ENCODE results near the gene TBRG4.
A peak's percentile ranks its signal among the peaks of the same experiment; 100 is the strongest.

The TBRG4 gene

DNA sequence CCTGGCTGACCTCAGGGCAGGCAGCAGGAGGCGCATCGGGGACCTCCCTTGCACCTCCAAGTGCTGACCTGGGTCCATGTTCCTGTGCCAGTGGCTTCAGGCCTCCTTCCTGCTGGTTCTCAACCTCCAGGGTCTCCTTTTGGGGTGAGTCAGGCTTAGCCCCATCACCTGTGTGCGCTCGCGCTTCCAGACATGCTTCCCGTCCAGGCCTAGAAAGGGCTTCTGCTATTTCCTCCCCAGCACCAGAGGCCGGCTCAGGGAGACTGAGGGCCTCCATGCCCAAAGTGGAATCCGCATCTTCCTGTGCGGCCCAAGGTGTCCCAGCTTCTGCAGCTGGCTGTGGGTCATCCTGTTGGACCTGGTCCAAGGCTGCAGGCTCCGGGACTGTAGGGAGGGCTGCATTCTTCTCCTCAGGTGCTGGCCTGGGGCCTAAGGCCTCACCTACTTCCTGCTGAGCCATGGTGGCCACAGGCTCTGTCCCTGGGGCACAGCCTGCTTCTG lies 28.6 kb downstream of the TBRG4 start:
- Histone ChIP-seq H3K36me3 (peaks cover 3 to 48% (median 5%) of the 10 kb centered on the region in 3 donors), H3K27me3 (no peaks in the 10 kb centered on the region), H3K27ac (no peak overlapping the region), H3K4me3 (no peak overlapping the region), H3K4me1 (peaks cover 0 to 3% (median under 1%) of the 10 kb centered on the region in 4 donors), H3K9me3 (no peaks in the 10 kb centered on the region)
- DNase-seq: peak in 1 of 2 donors; percentile 48
- TF ChIP-seq, protein P1, sequence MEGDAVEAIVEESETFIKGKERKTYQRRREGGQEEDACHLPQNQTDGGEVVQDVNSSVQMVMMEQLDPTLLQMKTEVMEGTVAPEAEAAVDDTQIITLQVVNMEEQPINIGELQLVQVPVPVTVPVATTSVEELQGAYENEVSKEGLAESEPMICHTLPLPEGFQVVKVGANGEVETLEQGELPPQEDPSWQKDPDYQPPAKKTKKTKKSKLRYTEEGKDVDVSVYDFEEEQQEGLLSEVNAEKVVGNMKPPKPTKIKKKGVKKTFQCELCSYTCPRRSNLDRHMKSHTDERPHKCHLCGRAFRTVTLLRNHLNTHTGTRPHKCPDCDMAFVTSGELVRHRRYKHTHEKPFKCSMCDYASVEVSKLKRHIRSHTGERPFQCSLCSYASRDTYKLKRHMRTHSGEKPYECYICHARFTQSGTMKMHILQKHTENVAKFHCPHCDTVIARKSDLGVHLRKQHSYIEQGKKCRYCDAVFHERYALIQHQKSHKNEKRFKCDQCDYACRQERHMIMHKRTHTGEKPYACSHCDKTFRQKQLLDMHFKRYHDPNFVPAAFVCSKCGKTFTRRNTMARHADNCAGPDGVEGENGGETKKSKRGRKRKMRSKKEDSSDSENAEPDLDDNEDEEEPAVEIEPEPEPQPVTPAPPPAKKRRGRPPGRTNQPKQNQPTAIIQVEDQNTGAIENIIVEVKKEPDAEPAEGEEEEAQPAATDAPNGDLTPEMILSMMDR (IDR thresholded peaks at IDR 0.05): no peak
- intact Hi-C loops (cut with DNase I; ENCODE audit: low total_unique reads): no loop called here

DNA sequence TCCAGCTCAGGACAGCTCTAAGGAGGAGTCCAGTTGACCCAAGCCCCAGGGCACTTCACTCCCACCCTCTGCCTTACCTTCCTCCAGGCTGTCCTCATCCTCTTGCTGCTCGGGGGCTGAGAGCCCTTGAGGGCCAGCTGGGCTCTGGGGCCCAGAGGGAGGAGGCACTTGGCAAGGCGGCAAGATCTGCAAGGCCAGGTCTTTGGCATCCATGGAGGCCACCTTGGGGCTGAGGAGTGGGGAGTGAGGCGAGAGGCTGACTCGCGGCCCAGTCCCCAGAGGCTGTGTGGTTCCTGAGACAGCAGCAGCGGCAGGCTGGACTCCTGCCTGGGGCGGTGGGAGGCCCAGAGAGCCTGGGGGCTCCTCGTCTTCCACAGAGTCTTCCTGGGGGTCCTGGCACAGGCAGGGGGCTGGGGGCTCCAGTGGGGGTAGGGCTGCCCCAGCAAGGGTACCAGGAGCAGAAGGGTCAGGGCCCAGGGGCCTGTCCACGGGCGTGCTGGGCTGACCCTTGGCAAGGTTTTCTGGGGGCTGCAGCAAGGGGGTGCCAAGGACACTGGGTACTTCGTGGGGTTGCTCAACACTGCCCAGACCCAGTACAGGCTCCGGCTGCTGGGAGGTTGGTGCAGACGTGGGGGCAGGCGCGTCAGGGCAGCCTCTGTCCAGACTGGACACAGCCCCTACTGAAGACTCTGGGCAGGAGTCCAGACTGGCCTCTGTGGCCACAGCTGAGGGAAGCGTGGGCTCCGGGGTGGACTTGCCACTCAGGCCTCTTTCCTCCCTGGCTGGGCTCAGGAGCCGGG lies 29.3 kb downstream of the TBRG4 start:
- Histone ChIP-seq H3K36me3 (peaks cover 9 to 55% (median 11%) of the 10 kb centered on the region in 3 donors), H3K27me3 (no peaks in the 10 kb centered on the region), H3K4me1 (no peaks in the 10 kb centered on the region), H3K9me3 (no peaks in the 10 kb centered on the region), H3K4me3 (no peak overlapping the region), H3K27ac (no peak overlapping the region)
- peak in 1 of 2 donors; percentile 63 for DNase-seq
- TF ChIP-seq, protein P1 (IDR thresholded peaks at IDR 0.05): no peak
- intact Hi-C loops (cut with DNase I; ENCODE audit: low total_unique reads): no loop called here

DNA sequence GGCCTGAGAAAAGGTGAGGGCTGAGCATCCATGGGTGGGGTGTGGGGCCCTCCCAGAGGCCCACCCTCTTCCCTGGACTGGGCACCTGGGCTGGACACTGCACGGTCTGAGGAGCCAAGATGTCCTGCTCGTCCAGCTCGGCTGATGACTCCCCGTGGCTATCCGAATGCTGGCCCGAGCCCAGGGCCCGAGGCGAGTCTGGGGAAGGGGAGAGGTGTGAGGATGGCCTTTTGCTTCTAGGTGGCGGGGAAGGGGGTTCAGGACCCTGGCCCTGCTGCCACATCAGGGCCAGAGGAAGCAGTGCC lies 29.9 kb downstream of the TBRG4 start:
- TF ChIP-seq, protein P1 (IDR thresholded peaks at IDR 0.05): no peak
- Histone ChIP-seq H3K9me3 (no peaks in the 10 kb centered on the region), H3K4me1 (no peaks in the 10 kb centered on the region), H3K27me3 (no peaks in the 10 kb centered on the region), H3K36me3 (peaks cover 11 to 61% (median 16%) of the 10 kb centered on the region in 3 donors), H3K27ac (no peak overlapping the region), H3K4me3 (no peak overlapping the region)
- peak in 1 of 2 donors; percentile 55 for DNase-seq
- intact Hi-C loops (cut with DNase I; ENCODE audit: low total_unique reads): no loop called here

DNA sequence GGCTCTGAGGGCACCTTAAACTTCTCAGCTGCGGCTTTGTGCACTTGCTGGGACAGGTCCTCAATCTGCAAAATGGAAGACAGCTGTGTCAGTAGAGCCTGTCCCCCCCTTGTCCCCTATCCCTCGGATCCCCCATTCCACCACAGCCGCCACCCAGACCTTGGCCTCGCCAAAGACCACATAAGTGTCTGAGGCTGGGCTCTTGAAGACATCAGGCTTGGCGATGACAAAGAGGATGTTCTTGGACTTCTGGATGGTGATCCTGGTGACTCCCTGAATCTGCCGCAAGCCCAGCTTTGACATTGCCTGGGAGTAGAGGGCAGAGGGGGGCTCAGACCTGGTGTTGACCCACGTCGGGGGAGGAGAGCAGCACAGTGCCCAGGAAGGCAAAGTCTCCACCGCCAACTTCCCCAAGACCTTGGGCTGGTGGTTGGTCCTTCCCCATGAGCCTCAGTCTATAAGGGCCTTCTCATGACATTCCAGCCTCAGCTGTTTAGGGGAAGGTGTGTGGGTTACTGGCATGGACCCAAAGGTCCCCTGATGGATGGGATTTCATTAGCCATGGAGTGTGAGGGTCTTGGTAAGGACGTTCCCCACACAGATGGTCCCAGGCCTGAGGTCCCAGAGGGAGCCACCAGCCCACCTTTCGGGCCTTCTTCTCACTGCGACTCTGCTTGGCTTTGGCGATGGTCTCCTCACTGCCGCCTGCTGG lies 30.4 kb downstream of the TBRG4 start:
- Histone ChIP-seq H3K4me1 (no peaks in the 10 kb centered on the region), H3K27ac (no peak overlapping the region), H3K36me3 (peaks cover 12 to 64% (median 21%) of the 10 kb centered on the region in 3 donors), H3K27me3 (no peaks in the 10 kb centered on the region), H3K4me3 (no peak overlapping the region), H3K9me3 (no peaks in the 10 kb centered on the region)
- intact Hi-C loops (cut with DNase I; ENCODE audit: low total_unique reads): no loop called here
- TF ChIP-seq, protein P1 (IDR thresholded peaks at IDR 0.05): no peak
- DNase-seq: peak in 1 of 2 donors; percentile 60

DNA sequence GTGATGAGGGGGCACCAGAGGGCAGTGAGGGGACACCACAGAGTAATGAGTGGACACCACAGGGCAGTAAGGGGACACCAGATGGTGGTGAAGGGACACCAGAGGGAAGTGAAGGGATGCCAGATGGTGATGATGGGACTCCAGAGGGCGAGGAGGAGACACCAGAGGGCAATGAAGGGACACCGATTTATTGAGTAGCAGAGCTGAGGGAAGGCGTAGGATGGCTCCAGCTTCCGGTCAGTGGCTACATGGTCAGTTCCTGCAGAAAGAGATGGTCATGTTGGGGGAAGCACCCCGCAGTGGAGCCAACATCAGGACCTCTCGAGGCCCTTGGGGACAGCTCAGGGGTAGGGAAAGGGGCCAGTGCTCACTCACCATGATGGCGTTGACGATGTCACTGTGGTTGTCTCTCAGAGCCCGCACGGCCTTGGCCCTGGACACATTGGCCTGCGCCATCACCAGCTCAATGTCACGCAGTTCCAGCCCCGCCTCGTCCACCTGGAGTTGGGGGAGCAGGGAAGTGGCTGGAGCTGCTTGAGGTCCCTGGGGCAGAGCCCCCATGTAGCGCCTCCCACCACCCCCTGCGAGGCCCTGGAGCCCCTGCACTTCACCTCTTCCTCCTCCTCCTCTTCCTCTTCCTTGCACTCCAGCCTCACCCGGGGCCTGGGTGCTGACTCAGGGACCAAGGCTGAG lies 31.1 kb downstream of the TBRG4 start:
- H3K4me3 ChIP-seq: no peak overlapping the region
- no peaks in the 10 kb centered on the region for H3K27me3 ChIP-seq
- H3K4me1 ChIP-seq: no peaks in the 10 kb centered on the region
- TF ChIP-seq, protein P1 (IDR thresholded peaks at IDR 0.05): no peak
- H3K9me3 ChIP-seq: no peaks in the 10 kb centered on the region
- intact Hi-C loops (cut with DNase I; ENCODE audit: low total_unique reads): no loop called here
- peaks cover 18 to 64% (median 28%) of the 10 kb centered on the region in 3 donors for H3K36me3 ChIP-seq
- no peak for DNase-seq
- no peak overlapping the region for H3K27ac ChIP-seq
